ENCODE measurements around the gene ZNF562.
A peak's percentile ranks its signal among the peaks of the same experiment; 100 is the strongest.

Gene ZNF562

GRCh38 chr19:9640956-9641355, 33.9 kb downstream of the ZNF562 start:
- no peaks in the 10 kb centered on the region for H3K27me3 ChIP-seq (ENCODE audit: insufficient read depth, low read length, poor library complexity)
- H2AK5ac ChIP-seq (ENCODE audit: low read length) = no peak overlapping the region
- H4K5ac ChIP-seq (ENCODE audit: low read length) = no peak overlapping the region
- no peak overlapping the region for H3K4me3 ChIP-seq (ENCODE audit: low read length)
- DNase-seq = no peak
- no peak overlapping the region for H4K8ac ChIP-seq (ENCODE audit: low read depth, low read length)
- H3K23ac ChIP-seq (ENCODE audit: low read length) = no peak overlapping the region
- H3K36me3 ChIP-seq (ENCODE audit: control insufficient read depth, insufficient read depth, low read length) = no peaks in the 10 kb centered on the region
- H3K9ac ChIP-seq (ENCODE audit: low read length) = no peak overlapping the region
- no peak overlapping the region for H3K18ac ChIP-seq (ENCODE audit: low read length)
- H3K27ac ChIP-seq (ENCODE audit: low read depth, low read length) = no peak overlapping the region
- no peak overlapping the region for H3K4me2 ChIP-seq (ENCODE audit: low read length)
- H3K4ac ChIP-seq (ENCODE audit: low read depth, low read length) = no peak overlapping the region
- no peaks in the 10 kb centered on the region for H3K4me1 ChIP-seq (ENCODE audit: control insufficient read depth, low read depth, low read length)
- H2BK15ac ChIP-seq (replicated peaks; ENCODE audit: low read depth) = no peak overlapping the region
- WGBS (ENCODE audit: extremely low coverage, insufficient coverage, low lambda C conversion rate) = no CpG with 5 or more reads among the region's 1 CpG
- no peak overlapping the region for H2BK5ac ChIP-seq (ENCODE audit: low read length)
- H2BK120ac ChIP-seq (ENCODE audit: low read depth, low read length) = no peak overlapping the region
- no peak overlapping the region for H3K56ac ChIP-seq (ENCODE audit: low read length)
- H3K79me1 ChIP-seq (ENCODE audit: low read length) = no peaks in the 10 kb centered on the region
- no peaks in the 10 kb centered on the region for H3K79me2 ChIP-seq (ENCODE audit: control insufficient read depth, insufficient read depth, low read length)

GRCh38 chr19:9636018-9636417, 38.9 kb downstream of the ZNF562 start:
- no peaks in the 10 kb centered on the region for H3K79me1 ChIP-seq (ENCODE audit: low read length)
- no peak overlapping the region for H2BK5ac ChIP-seq (ENCODE audit: low read length)
- no peak overlapping the region for H3K4me3 ChIP-seq (ENCODE audit: low read length)
- H3K4ac ChIP-seq (ENCODE audit: low read depth, low read length) = no peak overlapping the region
- no peaks in the 10 kb centered on the region for H3K79me2 ChIP-seq (ENCODE audit: control insufficient read depth, insufficient read depth, low read length)
- no peak overlapping the region for H2AK5ac ChIP-seq (ENCODE audit: low read length)
- no peak overlapping the region for H3K56ac ChIP-seq (ENCODE audit: low read length)
- no CpG with 5 or more reads among the region's 5 CpGs for WGBS (ENCODE audit: extremely low coverage, insufficient coverage, low lambda C conversion rate)
- H4K5ac ChIP-seq (ENCODE audit: low read length) = no peak overlapping the region
- H3K27ac ChIP-seq (ENCODE audit: low read depth, low read length) = no peak overlapping the region
- no peak overlapping the region for H4K8ac ChIP-seq (ENCODE audit: low read depth, low read length)
- H3K23ac ChIP-seq (ENCODE audit: low read length) = no peak overlapping the region
- H3K18ac ChIP-seq (ENCODE audit: low read length) = no peak overlapping the region
- no peaks in the 10 kb centered on the region for H3K4me1 ChIP-seq (ENCODE audit: control insufficient read depth, low read depth, low read length)
- no peak overlapping the region for H2BK120ac ChIP-seq (ENCODE audit: low read depth, low read length)
- no peaks in the 10 kb centered on the region for H3K27me3 ChIP-seq (ENCODE audit: insufficient read depth, low read length, poor library complexity)
- no peak overlapping the region for H3K9ac ChIP-seq (ENCODE audit: low read length)
- H3K36me3 ChIP-seq (ENCODE audit: control insufficient read depth, insufficient read depth, low read length) = peaks cover 2% of the 10 kb centered on the region
- no peak overlapping the region for H3K4me2 ChIP-seq (ENCODE audit: low read length)
- no peak overlapping the region for H2BK15ac ChIP-seq (replicated peaks; ENCODE audit: low read depth)
- DNase-seq = no peak

GRCh38 chr19:9627856-9628255, 47.0 kb downstream of the ZNF562 start:
- H4K8ac ChIP-seq (ENCODE audit: low read depth, low read length) = no peak overlapping the region
- peaks cover 2% of the 10 kb centered on the region for H3K36me3 ChIP-seq (ENCODE audit: control insufficient read depth, insufficient read depth, low read length)
- no peak overlapping the region for H3K4ac ChIP-seq (ENCODE audit: low read depth, low read length)
- H3K56ac ChIP-seq (ENCODE audit: low read length) = no peak overlapping the region
- no peaks in the 10 kb centered on the region for H3K79me2 ChIP-seq (ENCODE audit: control insufficient read depth, insufficient read depth, low read length)
- H3K4me3 ChIP-seq (ENCODE audit: low read length) = no peak overlapping the region
- H2AK5ac ChIP-seq (ENCODE audit: low read length) = no peak overlapping the region
- H3K23ac ChIP-seq (ENCODE audit: low read length) = no peak overlapping the region
- no peak overlapping the region for H4K5ac ChIP-seq (ENCODE audit: low read length)
- no peaks in the 10 kb centered on the region for H3K4me1 ChIP-seq (ENCODE audit: control insufficient read depth, low read depth, low read length)
- H2BK15ac ChIP-seq (replicated peaks; ENCODE audit: low read depth) = no peak overlapping the region
- H3K9ac ChIP-seq (ENCODE audit: low read length) = no peak overlapping the region
- no peak overlapping the region for H3K18ac ChIP-seq (ENCODE audit: low read length)
- WGBS (ENCODE audit: extremely low coverage, insufficient coverage, low lambda C conversion rate) = no CpG with 5 or more reads among the region's 2 CpGs
- no peaks in the 10 kb centered on the region for H3K79me1 ChIP-seq (ENCODE audit: low read length)
- H3K4me2 ChIP-seq (ENCODE audit: low read length) = no peak overlapping the region
- DNase-seq = no peak
- no peak overlapping the region for H2BK120ac ChIP-seq (ENCODE audit: low read depth, low read length)
- H3K27me3 ChIP-seq (ENCODE audit: insufficient read depth, low read length, poor library complexity) = no peaks in the 10 kb centered on the region
- no peak overlapping the region for H3K27ac ChIP-seq (ENCODE audit: low read depth, low read length)
- no peak overlapping the region for H2BK5ac ChIP-seq (ENCODE audit: low read length)

GRCh38 chr19:9622531-9622930, 52.4 kb downstream of the ZNF562 start:
- Histone ChIP-seq H2AK5ac (ENCODE audit: low read length) (no peak overlapping the region), H3K4me1 (ENCODE audit: control insufficient read depth, low read depth, low read length) (no peaks in the 10 kb centered on the region), H3K9ac (ENCODE audit: low read length) (no peak overlapping the region), H2BK15ac (replicated peaks; ENCODE audit: low read depth) (no peak overlapping the region), H3K27ac (ENCODE audit: low read depth, low read length) (no peak overlapping the region), H2BK120ac (ENCODE audit: low read depth, low read length) (no peak overlapping the region), H2BK5ac (ENCODE audit: low read length) (no peak overlapping the region), H3K56ac (ENCODE audit: low read length) (peak overlapping the region; percentile 9), H3K4me2 (ENCODE audit: low read length) (no peak overlapping the region), H3K4me3 (ENCODE audit: low read length) (no peak overlapping the region), H3K36me3 (ENCODE audit: control insufficient read depth, insufficient read depth, low read length) (peaks cover 5% of the 10 kb centered on the region), H3K79me1 (ENCODE audit: low read length) (peaks cover 5% of the 10 kb centered on the region), H4K8ac (ENCODE audit: low read depth, low read length) (no peak overlapping the region), H3K27me3 (ENCODE audit: insufficient read depth, low read length, poor library complexity) (no peaks in the 10 kb centered on the region), H3K79me2 (ENCODE audit: control insufficient read depth, insufficient read depth, low read length) (peaks cover 13% of the 10 kb centered on the region), H3K23ac (ENCODE audit: low read length) (no peak overlapping the region), H4K5ac (ENCODE audit: low read length) (no peak overlapping the region), H3K4ac (ENCODE audit: low read depth, low read length) (no peak overlapping the region), H3K18ac (ENCODE audit: low read length) (no peak overlapping the region)
- WGBS (ENCODE audit: extremely low coverage, insufficient coverage, low lambda C conversion rate) = no CpG with 5 or more reads among the region's 2 CpGs
- no peak for DNase-seq

- Histone ChIP-seq H4K8ac (ENCODE audit: low read depth, low read length) (peak within 1 kb of the TSS; percentile 41), H3K27me3 (ENCODE audit: insufficient read depth, low read length, poor library complexity) (no peaks in the 10 kb centered on the region), H2BK15ac (replicated peaks; ENCODE audit: low read depth) (no peak within 1 kb of the TSS), H3K27ac (ENCODE audit: low read depth, low read length) (peak within 1 kb of the TSS; percentile 67), H3K9ac (ENCODE audit: low read length) (peak within 1 kb of the TSS; percentile 81), H2BK120ac (ENCODE audit: low read depth, low read length) (no peak within 1 kb of the TSS), H2AK5ac (ENCODE audit: low read length) (peak within 1 kb of the TSS; percentile 23), H3K36me3 (ENCODE audit: control insufficient read depth, insufficient read depth, low read length) (peaks cover 9% of the 10 kb centered on the region), H3K79me2 (ENCODE audit: control insufficient read depth, insufficient read depth, low read length) (peaks cover 13% of the 10 kb centered on the region), H3K18ac (ENCODE audit: low read length) (peak within 1 kb of the TSS; percentile 85), H3K4ac (ENCODE audit: low read depth, low read length) (peak within 1 kb of the TSS; percentile 75), H2BK5ac (ENCODE audit: low read length) (peak within 1 kb of the TSS; percentile 51), H4K5ac (ENCODE audit: low read length) (peak within 1 kb of the TSS; percentile 88), H3K4me1 (ENCODE audit: control insufficient read depth, low read depth, low read length) (no peaks in the 10 kb centered on the region), H3K4me2 (ENCODE audit: low read length) (peak within 1 kb of the TSS; percentile 73), H3K23ac (ENCODE audit: low read length) (no peak within 1 kb of the TSS), H3K79me1 (ENCODE audit: low read length) (peaks cover 6% of the 10 kb centered on the region), H3K4me3 (ENCODE audit: low read length) (peak within 1 kb of the TSS; percentile 62), H3K56ac (ENCODE audit: low read length) (peak within 1 kb of the TSS; percentile 89)
- no CpG with 5 or more reads among the region's 33 CpGs for WGBS (ENCODE audit: extremely low coverage, insufficient coverage, low lambda C conversion rate)
- DNase-seq = peak; percentile 91
Measured at GRCh38 chr19:9621156-9622037, 53.5 kb downstream of the ZNF562 start, which contains the start of gene ZNF561. Gene ZNF561, minus strand, starts transcription at chr19:9621232. Its CDS starts 1,776 bp downstream, at chr19:9619456.

Measured in mesendoderm (in vitro differentiated cells).